Activated T-helper 1 cell treated with anti-CD3 and anti-CD28 coated beads, Interleukin-12 subunit alpha, Interleukin-12 subunit beta, Interleukin-2, Interleukin-4 antibody, amounts not matched to agents 30 ng/mL and 10 ng/mL and 1 ng/mL, durations not matched to agents 14 hours and 24 hours and 36 hours (primary cell): ENCODE measurements around the gene DPH7. TPM values are rescaled to one million over a fixed set of nuclear protein-coding genes. Genes with fewer than 3 reads are reported as not detected.
A peak's percentile ranks its signal among the peaks of the same experiment; 100 is the strongest.
"Not testable (repeated sequence)": the region's sequence is repeated elsewhere in the genome, so short reads cannot be mapped to it uniquely, and the experiment has no call there.

ENCODE experiments used
- DNase-seq: peaks from one replicate; pipeline ENCODE4 v3.0.0; 2021; ENCODE audit warnings: low spot score
- H3K27ac Mint-ChIP-seq: one replicate; pipeline ENCODE4 v1.8.0; 2021; ENCODE audit warnings: mild to moderate bottlenecking, mixed read lengths
- H3K27me3 Mint-ChIP-seq: one replicate; pipeline ENCODE4 v1.8.0; 2022; ENCODE audit warnings: mild to moderate bottlenecking, moderate library complexity, mixed read lengths; ENCODE audit not compliant: insufficient read depth
- H3K36me3 Mint-ChIP-seq: one replicate; pipeline ENCODE4 v1.8.0; 2021; ENCODE audit warnings: low read depth, mixed read lengths
- H3K4me1 Mint-ChIP-seq: one replicate; pipeline ENCODE4 v1.8.0; 2021; ENCODE audit warnings: low read depth, mixed read lengths
- H3K4me3 Mint-ChIP-seq: one replicate; pipeline ENCODE4 v1.8.0; 2021; ENCODE audit warnings: mild to moderate bottlenecking, moderate library complexity, mixed read lengths
- H3K9me3 Mint-ChIP-seq: one replicate; pipeline ENCODE4 v1.8.0; 2021; ENCODE audit warnings: mixed read lengths
- intact Hi-C: fragments of 100-400 bp; cut with micrococcal nuclease; formaldehyde crosslinking; loops from one replicate; pipeline ENCODE4 v1.15.1; 2024
- total RNA-seq: library from RNA; stranded (reverse); gene quantifications from 2 replicates; pipeline ENCODE4 v1.2.3, GENCODE V29; 2022

DPH7 gene
- total RNA-seq: 50.3 and 52.1 TPM in 2 replicates

DNA sequence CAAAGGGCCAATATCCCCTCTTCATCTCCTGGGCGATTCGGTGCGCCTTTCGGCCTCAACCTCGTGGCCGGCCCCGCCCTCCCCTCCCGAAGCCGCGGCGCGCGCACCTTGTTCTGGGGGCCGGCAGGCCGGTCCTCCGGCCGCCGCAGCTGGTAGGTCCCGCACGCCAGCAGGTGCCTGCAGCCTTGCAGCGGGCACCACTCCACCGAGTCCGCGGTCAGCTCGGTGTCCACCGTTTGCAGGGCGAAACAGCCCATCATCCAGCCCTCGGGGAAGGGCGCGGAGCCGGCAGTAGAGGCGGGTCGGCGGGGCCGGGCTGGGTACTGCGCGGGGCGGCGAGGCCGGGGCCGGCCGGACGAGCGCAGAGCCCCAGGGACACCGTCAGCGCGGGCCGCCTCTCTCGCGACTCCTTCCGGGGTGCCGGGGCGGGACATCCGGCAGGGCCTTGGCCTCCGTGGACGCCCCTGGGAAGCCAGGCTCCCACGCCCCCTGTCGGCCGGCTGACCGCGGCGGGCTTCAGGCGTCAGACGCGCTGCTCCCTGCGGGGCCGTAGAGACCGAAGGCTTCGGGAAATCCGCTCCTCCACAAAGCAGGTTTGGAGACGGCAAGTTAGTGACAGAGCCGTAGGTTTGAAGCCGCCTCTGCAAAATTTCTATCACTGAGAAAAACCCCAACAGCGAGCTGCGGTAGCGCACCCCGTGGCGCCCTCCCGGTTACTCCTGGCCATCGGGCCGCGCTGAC is at the start of gene DPH7:
TSS of gene DPH7 (minus strand) at position 408 of the 741 bp plus-strand sequence. CDS start at position 260, 148 bp downstream.
- Mint-ChIP-seq H3K9me3 (no peaks in the 10 kb centered on the region), H3K4me1 (peaks cover 32% of the 10 kb centered on the region), H3K27me3 (no peaks in the 10 kb centered on the region), H3K27ac (peak within 1 kb of the TSS; percentile 58), H3K36me3 (peaks cover 29% of the 10 kb centered on the region), H3K4me3 (peak within 1 kb of the TSS; percentile 88)
- peak; percentile 93 for DNase-seq
- intact Hi-C loops: loop anchor here (1.0 to 2.0 kb wide), 4 partner anchors 12 to 40 kb away; partner anchors contain the start of genes ARRDC1, MRPL41, PNPLA7 and ZMYND19

DNA sequence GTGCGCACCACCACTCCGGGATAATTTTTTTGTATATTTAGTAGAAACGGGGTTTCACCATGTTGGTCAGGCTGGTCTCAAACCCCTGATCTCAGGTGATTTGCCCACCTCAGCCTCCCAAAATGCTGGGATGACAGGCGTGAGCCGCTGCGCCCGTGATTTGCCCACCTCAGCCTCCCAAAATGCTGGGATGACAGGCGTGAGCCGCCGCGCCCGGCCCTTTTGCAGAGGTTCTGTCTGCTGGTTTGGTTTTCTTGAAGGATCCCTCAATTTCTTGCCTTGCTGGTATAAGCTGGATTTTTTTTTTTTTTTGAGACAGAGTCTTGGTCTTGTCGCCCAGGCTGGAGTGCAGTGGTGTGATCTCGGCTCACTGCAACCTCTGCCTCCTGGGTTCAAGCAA is 48.7 kb upstream of the DPH7 start:
- H3K4me1 Mint-ChIP-seq: peaks cover 50% of the 10 kb centered on the region
- H3K9me3 Mint-ChIP-seq, intact Hi-C loops, DNase-seq, H3K27me3 Mint-ChIP-seq, H3K4me3 Mint-ChIP-seq, H3K27ac Mint-ChIP-seq: not testable (repeated sequence)
- peaks cover 15% of the 10 kb centered on the region for H3K36me3 Mint-ChIP-seq

DNA sequence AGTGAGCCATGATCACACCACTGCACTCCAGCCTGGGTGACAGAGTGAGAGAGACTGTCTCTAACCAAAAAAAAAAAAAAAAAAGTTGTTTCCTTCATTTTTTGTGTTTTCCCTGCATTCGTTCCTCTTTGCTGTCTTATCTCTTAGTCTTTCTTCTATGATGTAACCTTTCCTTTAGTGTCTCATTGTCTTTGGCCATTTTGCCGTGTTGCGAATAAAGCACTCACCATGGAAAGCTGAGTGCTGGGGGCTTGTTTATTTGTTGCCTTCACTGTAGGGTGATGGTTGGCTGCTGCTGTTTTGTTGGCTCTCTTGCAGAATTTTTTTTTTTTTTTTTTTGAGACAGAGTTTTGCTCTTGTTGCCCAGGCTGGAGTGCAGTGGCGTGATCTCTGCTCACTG is 47.7 kb upstream of the DPH7 start:
- Mint-ChIP-seq H3K4me1 (peaks cover 48% of the 10 kb centered on the region), H3K4me3 (peak overlapping the region; percentile 37), H3K27ac (no peak overlapping the region), H3K27me3 (no peaks in the 10 kb centered on the region), H3K36me3 (peaks cover 16% of the 10 kb centered on the region), H3K9me3 (no peaks in the 10 kb centered on the region)
- no peak for DNase-seq
- intact Hi-C loops: no loop called here

DNA sequence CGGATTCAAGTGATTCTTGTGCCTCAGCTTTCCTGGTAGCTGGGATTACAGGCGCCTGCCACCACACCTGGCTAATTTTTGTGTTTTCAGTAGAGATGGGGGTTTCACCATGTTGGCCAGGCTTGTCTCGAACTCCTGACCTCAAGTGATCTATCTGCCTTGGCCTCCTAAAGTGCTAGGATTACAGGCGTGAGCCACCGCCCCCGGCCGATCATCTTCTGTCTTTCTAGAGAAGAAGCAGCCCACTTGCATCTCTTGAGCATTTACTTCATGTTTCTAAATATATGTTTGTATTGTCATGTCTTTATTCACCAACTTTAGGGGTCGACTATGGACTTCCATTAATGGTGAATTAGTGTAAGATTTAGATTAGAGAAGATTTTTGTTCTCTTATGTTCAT is 43.5 kb upstream of the DPH7 start:
- Mint-ChIP-seq H3K36me3 (peaks cover 19% of the 10 kb centered on the region), H3K4me1 (peaks cover 42% of the 10 kb centered on the region)
- H3K27me3 Mint-ChIP-seq, DNase-seq, intact Hi-C loops, H3K27ac Mint-ChIP-seq, H3K9me3 Mint-ChIP-seq, H3K4me3 Mint-ChIP-seq: not testable (repeated sequence)

DNA sequence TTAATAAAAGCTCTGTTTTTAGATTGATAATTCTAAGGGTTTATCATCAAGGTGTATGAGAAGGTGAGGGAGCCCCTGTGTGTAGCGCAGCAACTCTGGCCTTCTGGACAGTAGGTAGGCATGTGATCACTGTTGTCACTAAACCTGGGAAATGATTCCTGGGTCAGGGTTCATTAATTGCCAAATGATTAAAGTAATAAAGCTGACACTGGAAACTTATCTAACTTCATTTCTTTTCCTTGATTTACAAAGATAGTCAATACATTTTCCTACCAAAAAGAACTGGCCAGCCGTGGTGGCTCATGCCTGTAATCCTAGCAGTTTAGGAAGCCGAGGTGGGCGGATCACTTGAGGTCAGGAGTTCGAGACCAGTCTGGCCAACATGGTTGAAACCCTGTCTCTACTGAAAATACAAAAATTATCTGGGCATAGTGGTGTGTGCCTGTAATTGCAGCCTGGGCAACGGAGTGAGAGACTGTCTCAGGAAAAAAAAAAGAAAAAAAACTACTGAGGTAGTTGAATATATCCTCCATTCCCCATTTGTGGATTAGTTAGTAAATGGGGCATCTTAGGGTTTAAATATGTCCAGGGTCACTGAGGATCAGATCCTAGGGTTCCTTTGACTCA is 42.5 kb upstream of the DPH7 start:
- DNase-seq: no peak
- Mint-ChIP-seq H3K9me3 (no peaks in the 10 kb centered on the region), H3K36me3 (peaks cover 18% of the 10 kb centered on the region), H3K27ac (peak overlapping the region; percentile 7), H3K4me1 (peaks cover 38% of the 10 kb centered on the region), H3K4me3 (peak overlapping the region; percentile 45), H3K27me3 (no peaks in the 10 kb centered on the region)
- intact Hi-C loops: no loop called here

DNA sequence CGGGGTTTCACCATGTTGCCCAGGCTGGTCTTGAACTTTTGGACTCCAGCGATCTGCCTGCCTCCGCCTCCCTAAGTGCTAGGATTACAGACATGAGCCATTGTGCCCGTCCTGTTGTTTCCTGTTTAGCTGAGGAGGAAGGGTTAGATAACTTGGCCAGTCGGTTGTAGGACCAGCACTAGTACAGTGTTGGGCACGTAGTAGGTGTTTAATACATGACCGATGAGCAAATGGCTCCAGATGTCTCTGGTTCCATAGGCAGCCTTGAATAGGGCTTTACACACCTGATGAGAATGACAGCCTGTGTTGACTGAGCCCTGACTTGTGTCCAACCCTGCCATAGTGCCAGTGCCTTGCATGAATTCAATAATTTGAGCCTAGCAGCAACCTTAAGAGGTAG is 41.9 kb upstream of the DPH7 start:
- no peaks in the 10 kb centered on the region for H3K9me3 Mint-ChIP-seq
- peaks cover 36% of the 10 kb centered on the region for H3K4me1 Mint-ChIP-seq
- peak overlapping the region; percentile 45 for H3K4me3 Mint-ChIP-seq
- H3K27ac Mint-ChIP-seq: no peak overlapping the region
- DNase-seq: no peak
- intact Hi-C loops: no loop called here
- no peaks in the 10 kb centered on the region for H3K27me3 Mint-ChIP-seq
- H3K36me3 Mint-ChIP-seq: peaks cover 17% of the 10 kb centered on the region

DNA sequence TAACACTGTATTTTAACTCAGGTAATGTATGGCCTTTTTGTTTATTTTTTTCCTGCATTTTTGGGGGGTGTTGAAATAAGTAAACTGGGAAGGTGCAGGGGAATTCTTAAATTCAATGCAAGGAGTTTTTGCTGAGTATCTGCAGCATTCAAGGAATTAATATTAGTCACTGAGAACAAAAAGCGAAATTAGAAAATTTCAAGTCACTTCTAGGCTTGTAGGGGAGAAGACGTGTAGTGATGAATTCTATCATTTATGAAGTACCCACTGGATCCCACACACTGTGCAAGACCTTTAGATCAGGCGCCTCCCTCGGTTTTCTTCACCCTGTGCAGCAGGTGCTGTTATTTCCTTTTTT is 41.3 kb upstream of the DPH7 start:
- peaks cover 30% of the 10 kb centered on the region for H3K4me1 Mint-ChIP-seq
- H3K9me3 Mint-ChIP-seq: no peaks in the 10 kb centered on the region
- peak overlapping the region; percentile 89 for H3K4me3 Mint-ChIP-seq
- H3K27me3 Mint-ChIP-seq: no peaks in the 10 kb centered on the region
- no peak for DNase-seq
- intact Hi-C loops: no loop called here
- H3K27ac Mint-ChIP-seq: peak overlapping the region; percentile 90
- H3K36me3 Mint-ChIP-seq: peaks cover 14% of the 10 kb centered on the region

DNA sequence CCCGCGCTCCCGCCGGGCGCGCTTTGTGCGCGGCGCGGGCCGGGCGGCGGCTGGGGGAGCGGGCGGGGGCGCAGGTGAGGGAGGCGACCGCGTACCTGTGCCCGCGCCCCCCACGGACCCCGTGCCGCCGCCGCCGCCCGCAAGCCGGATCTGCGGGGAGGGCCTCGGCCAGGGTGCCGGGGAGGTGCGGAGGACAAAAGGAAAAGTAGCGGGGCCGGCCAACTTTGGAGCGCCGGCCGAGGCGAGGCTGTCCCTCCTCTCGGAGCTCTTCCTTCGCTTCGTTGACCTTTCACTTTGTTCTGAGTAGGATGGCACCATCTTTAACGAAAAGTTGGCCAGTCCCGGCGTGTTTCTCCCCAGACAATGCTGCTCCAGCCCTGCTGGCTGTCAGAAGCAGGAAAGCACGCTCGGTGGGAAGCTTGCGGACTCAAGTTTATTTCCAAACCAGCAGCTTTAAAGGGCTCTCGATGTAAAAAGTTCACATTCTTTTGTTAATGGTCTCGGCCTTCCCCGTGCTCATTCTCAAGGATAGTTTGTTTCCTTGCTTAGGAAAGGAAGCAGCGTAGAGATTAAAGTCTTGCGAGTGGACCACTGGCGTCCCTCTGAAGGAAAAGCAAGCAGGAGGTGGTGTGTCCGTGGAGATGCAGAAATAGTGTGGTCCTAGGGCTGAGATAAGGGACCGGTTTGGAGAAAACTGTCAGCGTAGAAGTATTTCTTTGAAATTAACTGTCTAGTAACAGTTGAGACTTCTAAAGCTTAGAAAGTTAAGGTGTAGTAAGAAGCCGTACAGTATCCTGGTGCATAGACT is 40.7 kb upstream of the DPH7 start:
- peak; percentile 27 for DNase-seq
- intact Hi-C loops: loop anchor here (1.0 kb wide), 2 partner anchors 9 to 29 kb away; partner anchors contain the start of gene ZMYND19

DNA sequence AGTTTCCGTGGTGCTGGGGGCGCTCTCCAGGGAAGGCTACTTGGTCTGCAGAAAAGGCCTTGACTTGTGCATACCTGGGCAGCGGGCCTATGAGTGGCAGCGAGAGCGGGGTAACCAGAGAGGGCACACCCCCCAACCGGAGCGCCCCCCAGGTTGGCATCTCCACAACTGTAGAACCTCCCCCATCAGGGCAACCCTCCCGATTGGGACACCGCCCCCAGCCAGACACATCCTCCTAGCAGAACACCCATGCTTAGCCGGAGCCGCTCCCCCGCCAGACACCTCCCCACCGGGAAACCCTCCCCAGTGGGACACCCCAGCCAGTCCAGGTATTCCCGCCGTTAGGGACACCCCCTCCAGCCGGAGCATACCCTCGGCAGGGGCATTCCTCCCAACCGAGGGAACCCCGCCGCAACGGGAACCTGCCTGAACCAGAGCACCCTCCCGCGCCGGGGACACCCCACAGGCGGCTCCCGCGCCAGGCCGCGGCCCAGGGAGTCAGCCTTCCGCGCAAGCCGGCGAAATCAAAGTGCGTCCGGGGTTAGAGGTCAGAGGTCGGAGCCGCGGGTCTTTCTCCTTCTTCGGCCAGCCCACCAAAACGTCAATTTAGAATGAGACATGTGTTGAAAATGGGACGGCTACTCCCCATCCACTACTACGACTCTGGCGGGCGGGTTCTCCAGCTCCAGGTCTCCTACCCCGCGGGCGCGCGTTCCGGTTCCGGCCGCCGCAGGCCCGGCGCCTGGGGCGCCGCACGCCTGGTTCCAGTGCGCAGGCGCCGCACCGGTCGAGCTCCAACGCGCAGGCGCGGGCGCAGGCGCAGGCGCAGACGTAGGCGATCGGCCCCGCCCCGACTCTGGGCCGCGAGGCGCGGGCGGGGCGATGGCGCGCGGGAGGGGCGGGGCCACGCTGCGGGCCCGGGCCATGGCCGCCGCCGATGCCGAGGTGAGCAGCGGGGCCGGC is 39.7 kb upstream of the DPH7 start, which contains the start of gene EHMT1:
TSS of gene EHMT1 (plus strand) at position 901 of the 963 bp plus-strand sequence. CDS start at position 925, 24 bp downstream.
- Mint-ChIP-seq H3K27ac (peak within 1 kb of the TSS; percentile 92), H3K4me1 (peaks cover 29% of the 10 kb centered on the region)

More for the DNA sequence above, 40.7 kb upstream of the DPH7 start:
- H3K9me3 Mint-ChIP-seq: no peaks in the 10 kb centered on the region
- H3K36me3 Mint-ChIP-seq: peaks cover 13% of the 10 kb centered on the region
- peak overlapping the region; percentile 90 for H3K27ac Mint-ChIP-seq
- H3K4me1 Mint-ChIP-seq: peaks cover 29% of the 10 kb centered on the region
- peak overlapping the region; percentile 89 for H3K4me3 Mint-ChIP-seq
- H3K27me3 Mint-ChIP-seq: no peaks in the 10 kb centered on the region

DNA sequence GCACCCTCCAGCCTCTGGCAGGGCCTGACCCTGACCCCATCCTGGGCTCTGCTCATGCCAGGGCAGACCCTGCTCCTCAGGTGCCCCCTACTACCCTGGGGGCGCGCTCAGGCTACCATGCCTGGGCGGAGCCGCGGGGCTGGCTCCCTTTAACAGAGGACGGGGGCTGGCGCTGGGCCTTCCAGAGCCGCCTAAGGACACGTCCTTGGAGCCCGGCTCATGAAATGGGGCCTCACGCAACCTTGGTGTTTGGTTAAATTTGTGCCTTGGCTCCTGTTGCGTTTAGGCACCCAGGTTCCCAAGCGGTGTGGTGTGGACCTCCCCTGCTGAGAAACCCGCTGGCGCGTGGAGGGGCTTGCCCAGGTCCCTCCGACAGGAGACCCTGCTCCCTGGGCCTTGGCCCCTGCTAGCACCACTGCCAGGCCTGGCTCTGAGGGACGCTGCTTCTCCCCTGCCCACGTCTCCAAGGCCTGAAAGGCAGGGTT is 36.7 kb upstream of the DPH7 start:
- H3K4me1 Mint-ChIP-seq: peaks cover 13% of the 10 kb centered on the region

More for the DNA sequence above, 39.7 kb upstream of the DPH7 start, which contains the start of gene EHMT1:
- H3K4me3 Mint-ChIP-seq: peak within 1 kb of the TSS; percentile 90
- H3K9me3 Mint-ChIP-seq: no peaks in the 10 kb centered on the region
- no peaks in the 10 kb centered on the region for H3K27me3 Mint-ChIP-seq
- H3K36me3 Mint-ChIP-seq: peaks cover 11% of the 10 kb centered on the region
- peak; percentile 91 for DNase-seq
- intact Hi-C loops: loop anchor here (1.0 kb wide), 5 partner anchors 10 to 67 kb away; partner anchors contain the start of genes ARRDC1, MRPL41 and ZMYND19

DNA sequence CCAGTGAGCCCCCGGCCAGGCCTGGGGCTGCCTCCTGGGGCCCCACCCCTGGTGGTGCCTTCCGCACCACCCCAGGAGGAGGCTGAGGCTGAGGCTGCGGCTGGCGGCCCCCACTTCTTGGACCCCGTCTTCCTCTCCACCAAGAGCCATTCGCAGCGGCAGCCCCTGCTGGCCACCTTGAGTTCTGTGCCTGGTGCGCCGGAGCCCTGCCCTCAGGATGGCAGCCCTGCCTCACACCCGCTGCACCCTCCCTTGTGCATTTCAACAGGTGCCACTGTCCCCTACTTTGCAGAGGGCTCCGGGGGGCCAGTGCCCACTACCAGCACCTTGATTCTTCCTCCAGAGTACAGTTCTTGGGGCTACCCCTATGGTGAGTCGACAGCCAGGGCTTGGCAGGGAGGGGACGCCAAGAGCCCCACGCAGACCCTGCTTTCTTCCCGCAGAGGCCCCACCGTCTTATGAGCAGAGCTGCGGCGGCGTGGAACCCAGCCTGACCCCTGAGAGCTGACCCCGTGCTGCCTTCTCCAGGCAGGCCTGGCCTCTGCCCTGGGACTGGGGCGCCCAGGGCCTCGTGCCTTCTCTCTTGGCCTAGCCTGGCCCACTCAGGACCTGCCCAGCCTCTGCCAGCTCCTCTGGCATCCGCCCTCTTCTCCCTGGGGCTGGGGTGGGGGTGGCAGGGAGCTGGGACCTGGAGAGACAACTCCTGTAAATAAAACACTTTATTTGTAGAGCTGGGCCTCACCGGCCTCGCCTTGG is 36.1 kb upstream of the DPH7 start:
- Mint-ChIP-seq H3K4me3 (no peak overlapping the region), H3K4me1 (peaks cover 9% of the 10 kb centered on the region), H3K27me3 (no peaks in the 10 kb centered on the region), H3K36me3 (peaks cover under 1% of the 10 kb centered on the region), H3K9me3 (no peaks in the 10 kb centered on the region), H3K27ac (no peak overlapping the region)
- intact Hi-C loops: no loop called here
- DNase-seq: no peak

More for the DNA sequence above, 36.7 kb upstream of the DPH7 start:
- intact Hi-C loops: no loop called here
- peaks cover 3% of the 10 kb centered on the region for H3K36me3 Mint-ChIP-seq
- no peak overlapping the region for H3K27ac Mint-ChIP-seq
- H3K9me3 Mint-ChIP-seq: no peaks in the 10 kb centered on the region
- H3K4me3 Mint-ChIP-seq: peak overlapping the region; percentile 11
- no peaks in the 10 kb centered on the region for H3K27me3 Mint-ChIP-seq
- DNase-seq: no peak
